ENCODE measurements around the gene SHISA9. TPM values are rescaled to one million over a fixed set of nuclear protein-coding genes. Genes with fewer than 3 reads are reported as not detected.

Gene SHISA9
- polyA plus RNA-seq, 1 of the 3 experiments (the other 2 are of a cell fraction) = 0.02 TPM

- TF ChIP-seq POLR2AphosphoS5 (IDR thresholded peaks at IDR 0.05; ENCODE audit: low read depth, low read length) (no peak), FOXJ3 (CRISPR knock-in tag; IDR thresholded peaks at IDR 0.05) (no peak), TAF1 (IDR thresholded peaks at IDR 0.05; ENCODE audit: borderline replicate concordance, low read depth, low read length) (no peak)
These were observed 219.2 kb downstream of the SHISA9 start (continued) for GRCh38 chr16:13120557-13120956.

GRCh38 chr16:13123991-13124390 lies 222.6 kb downstream of the SHISA9 start:
- Histone ChIP-seq H3K9me3 (no peaks in the 10 kb centered on the region; the same call in 1 of the 2 replicates), H3F3A (replicated peaks; ENCODE audit: insufficient read depth) (no peaks in the 10 kb centered on the region), H4K20me1 (ENCODE audit: insufficient read depth) (no peaks in the 10 kb centered on the region), H3K9ac (no peak overlapping the region), H3K27ac (ENCODE audit: low read depth in 2 of 2, low read length in 1 of 2) (no peak overlapping the region), H3K9me2 (no peaks in the 10 kb centered on the region), H3K79me2 (ENCODE audit: insufficient read depth) (no peaks in the 10 kb centered on the region), H3K27me3 (ENCODE audit: insufficient read depth) (no peaks in the 10 kb centered on the region), H3K4me2 (no peak overlapping the region), H3K4me3 (ENCODE audit: low read depth in 2 of 2, low read length in 1 of 2) (no peak overlapping the region), H2AFZ (ENCODE audit: low read depth) (no peak overlapping the region), H3K4me1 (ENCODE audit: control insufficient read depth in 1 of 2, insufficient read depth in 2 of 2, low read depth in 1 of 2, low read length in 1 of 2) (no peaks in the 10 kb centered on the region), H3K36me3 (replicated peaks in 1 of 2; ENCODE audit: control insufficient read depth in 1 of 2, insufficient read depth in 2 of 2, low read length in 1 of 2) (no peaks in the 10 kb centered on the region)
- 37% methylated on average over 3 of the region's 3 CpGs for whole genome bisulfite sequencing (ENCODE audit: low lambda C conversion rate)
- ChIA-PET POLR2A (no interaction called here), CTCF (no interaction called here)
- no peak for TF ChIP-seq RXRA (IDR thresholded peaks at IDR 0.05; ENCODE audit: borderline replicate concordance, low read depth)
- TF ChIP-seq REST (IDR thresholded peaks at IDR 0.05; ENCODE audit: low read depth, low read length) = no peak
- no peak for TF ChIP-seq ELF1 (IDR thresholded peaks at IDR 0.05)
- no peak for TF ChIP-seq SMC3 (IDR thresholded peaks at IDR 0.05; ENCODE audit: low read depth, low read length)
- no peak for TF ChIP-seq MXI1 (IDR thresholded peaks at IDR 0.05; ENCODE audit: low read depth, low read length)
- TF ChIP-seq MEF2A (IDR thresholded peaks at IDR 0.05; ENCODE audit: borderline replicate concordance, low read depth) = no peak
- TF ChIP-seq FOSL2 (IDR thresholded peaks at IDR 0.05; ENCODE audit: borderline replicate concordance, low read depth) = no peak
- TF ChIP-seq NFIC (IDR thresholded peaks at IDR 0.05; ENCODE audit: borderline replicate concordance) = no peak
- TF ChIP-seq CTCF (IDR thresholded peaks at IDR 0.05) = no peak
- no peak for DNase-seq

Data from SK-N-SH (cell line).